Caco-2 (cell line): ENCODE measurements around the gene JADE2. TPM values are rescaled to one million over a fixed set of nuclear protein-coding genes. Genes with fewer than 3 reads are reported as not detected.

ENCODE experiments used
- BruUV-seq: library from RNA; stranded (reverse); fragments of 400-500 nt; replicated peaks from 2 replicates; lab custom pipeline; 2021; lab: Mats Ljungman, UMichigan
- CTCF ChIA-PET: fragments of 300-600 bp; sonication (Branson Sonifier 250); formaldehyde crosslinking; loops from one replicate; lab custom pipeline; 2022; ENCODE audit warnings: antibody characterized with exemption; lab: Charles Lee
- POLR2A ChIA-PET: fragments of 300-600 bp; sonication (Branson Sonifier 250); formaldehyde crosslinking; loops from one replicate; lab custom pipeline; 2022; ENCODE audit warnings: antibody characterized with exemption; lab: Charles Lee
- DNase-seq, 2 experiments: peaks; one replicate each; pipeline versions ENCODE4 v3.0.0 to v3.0.0-alpha.2; 2020 to 2022
- H3K27me3 ChIP-seq: replicated peaks from 2 replicates; pipeline ENCODE4 v1.6.0; 2011; ENCODE audit warnings: low read length; ENCODE audit not compliant: control insufficient read depth, insufficient read depth
- H3K36me3 ChIP-seq: 2 replicates; pipeline ENCODE4 v1.5.1; 2011; ENCODE audit warnings: low read length; ENCODE audit not compliant: control insufficient read depth, insufficient read depth
- H3K4me1 ChIP-seq: fragments of 250-450 bp; sonication (Bioruptor Pico); 2 replicates; pipeline ENCODE4 v1.5.1; 2020; ENCODE audit warnings: mild to moderate bottlenecking
- H3K4me3 ChIP-seq: 2 replicates; pipeline ENCODE4 v1.5.1; 2011; ENCODE audit warnings: low read depth, mild to moderate bottlenecking, control low read depth, low read length
- H3K9me3 ChIP-seq: fragments of 250-450 bp; sonication (Bioruptor Pico); 2 replicates; pipeline ENCODE4 v1.5.1; 2020; ENCODE audit warnings: mild to moderate bottlenecking, moderate library complexity
- H3K27ac Mint-ChIP-seq: one replicate; pipeline ENCODE4 v1.8.0; 2022; ENCODE audit warnings: mixed read lengths; ENCODE audit not compliant: unreplicated experiment
- H3K27me3 Mint-ChIP-seq: one replicate; pipeline ENCODE4 v1.8.0; 2022; ENCODE audit warnings: mixed read lengths; ENCODE audit not compliant: insufficient read depth, unreplicated experiment
- H3K36me3 Mint-ChIP-seq: one replicate; pipeline ENCODE4 v1.8.0; 2022; ENCODE audit warnings: mild to moderate bottlenecking, mixed read lengths; ENCODE audit not compliant: insufficient read depth, unreplicated experiment
- H3K4me1 Mint-ChIP-seq: one replicate; pipeline ENCODE4 v1.8.0; 2022; ENCODE audit warnings: low read depth, mixed read lengths; ENCODE audit not compliant: unreplicated experiment
- H3K4me3 Mint-ChIP-seq: one replicate; pipeline ENCODE4 v1.8.0; 2022; ENCODE audit warnings: mild to moderate bottlenecking, moderate library complexity, mixed read lengths; ENCODE audit not compliant: unreplicated experiment
- H3K9me3 Mint-ChIP-seq: one replicate; pipeline ENCODE4 v1.8.0; 2022; ENCODE audit warnings: mixed read lengths; ENCODE audit not compliant: unreplicated experiment
- CTCF ChIP-seq, 2 experiments: fragments of 200-600 bp in 1 of 2; IDR thresholded peaks; 1 replicate in 1 of 2; 2 replicates in 1 of 2; pipeline versions ENCODE4 v1.5.1 to v1.8.0; 2011 to 2022; ENCODE audit warnings: antibody characterized with exemption in 1 of 2, control low read depth in 1 of 2, inconsistent platforms in 1 of 2, low read depth in 1 of 2, low read length in 1 of 2, mild to moderate bottlenecking in 1 of 2, moderate library complexity in 1 of 2; ENCODE audit not compliant: insufficient read depth in 1 of 2, severe bottlenecking in 1 of 2, unreplicated experiment in 1 of 2
- intact Hi-C: fragments of 100-400 bp; cut with micrococcal nuclease; formaldehyde crosslinking; loops from one replicate; pipeline ENCODE4 v1.10.0; 2022; ENCODE audit not compliant: unreplicated experiment
- total RNA-seq: library from RNA; stranded (reverse); gene quantifications from 2 replicates; pipeline ENCODE4 v1.2.3, GENCODE V29; 2022

The JADE2 gene
- total RNA-seq, 1 experiment from 2014 or later, result 67.6 TPM

- Mint-ChIP-seq H3K9me3 (no peaks in the 10 kb centered on the region), H3K27me3 (no peaks in the 10 kb centered on the region), H3K4me3 (no peak overlapping the region), H3K4me1 (no peaks in the 10 kb centered on the region), H3K27ac (no peak overlapping the region), H3K36me3 (peaks cover 71% of the 10 kb centered on the region)
- Histone ChIP-seq H3K27me3 (no peaks in the 10 kb centered on the region), H3K4me1 (no peaks in the 10 kb centered on the region), H3K36me3 (peaks cover 10% of the 10 kb centered on the region), H3K4me3 (no peak overlapping the region), H3K9me3 (no peaks in the 10 kb centered on the region)
- no TSS peak for BruUV-seq
- POLR2A ChIA-PET, result no interaction called here
- intact Hi-C loops, result no loop called here
- no peak for TF ChIP-seq CTCF (IDR thresholded peaks at IDR 0.05; ENCODE audit: insufficient read depth in 1 of 2, low read depth in 1 of 2, low read length in 1 of 2, severe bottlenecking in 1 of 2, unreplicated experiment in 1 of 2)
- CTCF ChIA-PET, result no interaction called here
- no peak for DNase-seq
Observed at GRCh38 chr5:134567641-134568336, 42.3 kb downstream of the JADE2 start.

- H3K36me3 Mint-ChIP-seq, result peaks cover 71% of the 10 kb centered on the region
- TF ChIP-seq CTCF (IDR thresholded peaks at IDR 0.05; ENCODE audit: insufficient read depth in 1 of 2, low read depth in 1 of 2, low read length in 1 of 2, severe bottlenecking in 1 of 2, unreplicated experiment in 1 of 2), result no peak
- H3K9me3 Mint-ChIP-seq, result no peaks in the 10 kb centered on the region
- Histone ChIP-seq H3K9me3 (no peaks in the 10 kb centered on the region), H3K36me3 (peaks cover 10% of the 10 kb centered on the region), H3K4me3 (no peak overlapping the region), H3K27me3 (no peaks in the 10 kb centered on the region), H3K4me1 (no peaks in the 10 kb centered on the region)
- H3K27me3 Mint-ChIP-seq, result no peaks in the 10 kb centered on the region
- DNase-seq, result no peak
- ChIA-PET CTCF (no interaction called here), POLR2A (no interaction called here)
- no peak overlapping the region for H3K4me3 Mint-ChIP-seq
- no peak overlapping the region for H3K27ac Mint-ChIP-seq
- H3K4me1 Mint-ChIP-seq, result no peaks in the 10 kb centered on the region
- BruUV-seq, result no TSS peak
- intact Hi-C loops, result no loop called here
Observed at GRCh38 chr5:134568337-134568700, 42.8 kb downstream of the JADE2 start.

GRCh38 chr5:134568761-134569695 lies 43.6 kb downstream of the JADE2 start:
- no peaks in the 10 kb centered on the region for H3K4me1 ChIP-seq
- intact Hi-C loops, result no loop called here
- no TSS peak for BruUV-seq
- no peaks in the 10 kb centered on the region for H3K27me3 ChIP-seq
- Mint-ChIP-seq H3K4me3 (no peak overlapping the region), H3K4me1 (no peaks in the 10 kb centered on the region), H3K36me3 (peaks cover 70% of the 10 kb centered on the region), H3K27ac (no peak overlapping the region), H3K9me3 (no peaks in the 10 kb centered on the region), H3K27me3 (no peaks in the 10 kb centered on the region)
- POLR2A ChIA-PET, result no interaction called here
- no peak for TF ChIP-seq CTCF (IDR thresholded peaks at IDR 0.05; ENCODE audit: insufficient read depth in 1 of 2, low read depth in 1 of 2, low read length in 1 of 2, severe bottlenecking in 1 of 2, unreplicated experiment in 1 of 2)
- no peak for DNase-seq
- CTCF ChIA-PET, result no interaction called here
- no peaks in the 10 kb centered on the region for H3K9me3 ChIP-seq
- peaks cover 10% of the 10 kb centered on the region for H3K36me3 ChIP-seq
- no peak overlapping the region for H3K4me3 ChIP-seq
